ENCODE data around the gene DCHS2. TPM values are rescaled to one million over a fixed set of nuclear protein-coding genes. Genes with fewer than 3 reads are reported as not detected.

The DCHS2 gene
- total and polyA plus RNA-seq, 2 of the 8 experiments (the other 6 are each of a cell fraction or from before 2014, with no cell fraction given): 0.54 to 2.6 TPM

GRCh38 chr4:154511548-154511947, 19.9 kb upstream of the DCHS2 start:
- no peak overlapping the region for H3K23ac ChIP-seq (ENCODE audit: insufficient read length)
- H3K9ac ChIP-seq (replicated peaks in 1 of 4; ENCODE audit: extremely low read depth in 1 of 4, low read depth in 3 of 4, low read length in 3 of 4): no peak overlapping the region
- no peak overlapping the region for H3K27ac ChIP-seq (ENCODE audit: low read depth, low read length)
- no peaks in the 10 kb centered on the region for H3K36me3 ChIP-seq (ENCODE audit: control insufficient read depth in 2 of 4, insufficient read depth in 4 of 4, low read length in 3 of 4)
- H3K9me3 ChIP-seq (ENCODE audit: insufficient read depth in 2 of 2, low read depth in 1 of 2, low read length in 1 of 2): peaks cover 3 to 6% of the 10 kb centered on the region in 2 experiments; a peak in 2 of 4 replicates
- DNase-seq (ENCODE audit: low read depth in 1 of 2, low spot score in 2 of 2) (no peak), FAIRE-seq (no peak)
- H3K79me1 ChIP-seq (ENCODE audit: low read depth, low read length): no peaks in the 10 kb centered on the region
- no peak overlapping the region for H2BK5ac ChIP-seq (ENCODE audit: low read depth, low read length)
- H2AK5ac ChIP-seq (ENCODE audit: low read depth, low read length): no peak overlapping the region
- H3K27me3 ChIP-seq (replicated peaks in 1 of 4; ENCODE audit: control insufficient read depth in 3 of 4, extremely low read depth in 1 of 4, insufficient read depth in 3 of 4, low read length in 3 of 4): no peaks in the 10 kb centered on the region
- H4K20me1 ChIP-seq (replicated peaks in 1 of 2; ENCODE audit: control insufficient read depth in 1 of 2, insufficient read depth in 2 of 2, low read length in 2 of 2): no peaks in the 10 kb centered on the region
- no peaks in the 10 kb centered on the region for H3K79me2 ChIP-seq (ENCODE audit: control insufficient read depth in 1 of 2, insufficient read depth in 2 of 2, low read length in 2 of 2)
- H4K5ac ChIP-seq (ENCODE audit: insufficient read length, low read depth, low read length): no peak overlapping the region
- no peak overlapping the region for H2BK15ac ChIP-seq (ENCODE audit: low read length)
- H2BK120ac ChIP-seq (replicated peaks; ENCODE audit: low read depth, low read length): no peak overlapping the region
- H2BK12ac ChIP-seq (ENCODE audit: low read depth, low read length): no peak overlapping the region
- no peak overlapping the region for H2BK20ac ChIP-seq (ENCODE audit: low read length)
- H4K91ac ChIP-seq (replicated peaks; ENCODE audit: insufficient read length, low read length): no peak overlapping the region
- CTCF ChIA-PET (ENCODE audit: partially characterized antibody): interaction anchor here (0.6 to 1.7 kb wide), 3 partner anchors 8 to 600 kb away, joined by 3 to 4 read pairs (median 3); no protein-coding TSS in a partner anchor
- POLR2A ChIA-PET (ENCODE audit: partially characterized antibody): no interaction called here
- peak overlapping the region; percentile 80 for H2AFZ ChIP-seq (ENCODE audit: low read length)
- no peak overlapping the region for H3K18ac ChIP-seq (ENCODE audit: extremely low read depth, low read length)
- TF ChIP-seq ATF3 (IDR thresholded peaks at IDR 0.05; ENCODE audit: insufficient read depth, low read depth, low read length): no peak
- TF ChIP-seq TBP (IDR thresholded peaks at IDR 0.05; ENCODE audit: low read depth, low read length): no peak
- no peak for TF ChIP-seq KDM4A (IDR thresholded peaks at IDR 0.05; ENCODE audit: low read depth, low read length, severe bottlenecking)
- TF ChIP-seq SP2 (IDR thresholded peaks at IDR 0.05; ENCODE audit: low read length): no peak
- TF ChIP-seq POU5F1 (IDR thresholded peaks at IDR 0.05; ENCODE audit: low read depth, low read length): no peak
- TF ChIP-seq BRCA1 (IDR thresholded peaks at IDR 0.05; ENCODE audit: low read depth, low read length): no peak
- no peak for TF ChIP-seq SIN3A (conservative IDR thresholded peaks at IDR 0.05 in 1 of 2, IDR thresholded peaks at IDR 0.05 in 1 of 2; ENCODE audit: low read depth in 1 of 2, low read length in 2 of 2)
- no peak for TF ChIP-seq TAF7 (optimal IDR thresholded peaks at IDR 0.05; ENCODE audit: borderline replicate concordance, low read depth, low read length)
- no peak for TF ChIP-seq RFX5 (IDR thresholded peaks at IDR 0.05; ENCODE audit: borderline replicate concordance, low read depth, low read length)
- no peak for TF ChIP-seq PHF8 (conservative IDR thresholded peaks at IDR 0.05; ENCODE audit: low read depth, low read length)
- TF ChIP-seq POLR2A (IDR thresholded peaks at IDR 0.05; ENCODE audit: control extremely low read depth in 1 of 2, low read depth in 2 of 2, low read length in 2 of 2): no peak
- no peak for TF ChIP-seq KDM5A (IDR thresholded peaks at IDR 0.05; ENCODE audit: low read length)
- H3K23me2 ChIP-seq (ENCODE audit: low read depth, low read length): no peaks in the 10 kb centered on the region
- WGBS, 2 experiments (ENCODE audit: extremely low coverage in 1 of 2, insufficient coverage in 1 of 2, insufficient read length in 1 of 2, insufficient replicate concordance in 2 of 2, low coverage in 1 of 2, low lambda C conversion rate in 2 of 2, missing lambda C conversion rate in 1 of 2): 68% methylated on average over 2 of the region's 2 CpGs; no CpG with 5 or more reads in 1 of the 2 experiments
- peaks cover 0 to 7% (median 2%) of the 10 kb centered on the region in 4 experiments; a peak in 3 of 7 replicates for H3K4me1 ChIP-seq (replicated peaks in 1 of 4; ENCODE audit: control insufficient read depth in 3 of 4, insufficient read depth in 4 of 4, low read length in 3 of 4)
- no peak overlapping the region for H3K14ac ChIP-seq (ENCODE audit: insufficient read length)
- no peak overlapping the region for H4K8ac ChIP-seq (ENCODE audit: extremely low read depth, insufficient read depth, low read length)
- H3K4me3 ChIP-seq (ENCODE audit: extremely low read depth in 1 of 4, insufficient read depth in 2 of 4, low read depth in 3 of 4, low read length in 4 of 4): no peak overlapping the region
- no peak overlapping the region for H3K4ac ChIP-seq (replicated peaks; ENCODE audit: insufficient read length, low read depth, low read length)
- no peak overlapping the region for H3K56ac ChIP-seq (replicated peaks; ENCODE audit: insufficient read length, low read depth, low read length)
- no peak overlapping the region for H3K4me2 ChIP-seq (ENCODE audit: insufficient read depth in 1 of 2, low read depth in 2 of 2, low read length in 2 of 2)

Measured in H1 (cell line).